A549 (cell line): Measurements from ENCODE around the gene LGR4.
"Not testable (repeated sequence)": the region's sequence is repeated elsewhere in the genome, so short reads cannot be mapped to it uniquely, and the experiment has no call there.

ENCODE experiments used
- CEBPB ChIP-seq, 2 experiments: fragments of >200 bp in 1 of 2; sonication (Bioruptor Twin) in 1 of 2; formaldehyde crosslinking in 1 of 2; IDR thresholded peaks; 2 replicates each; pipeline ENCODE4 v1.6.1; 2012 to 2016
- CHD2 ChIP-seq: fragments of 150-350 bp; IDR thresholded peaks from 2 replicates; pipeline ENCODE4 v1.6.1; 2014; ENCODE audit warnings: low read length; ENCODE audit not compliant: partially characterized antibody
- ESRRA ChIP-seq: fragments of 150-350 bp; IDR thresholded peaks from 2 replicates; pipeline ENCODE4 v1.6.1; 2014; ENCODE audit warnings: mild to moderate bottlenecking, low read length, borderline replicate concordance
- JUN ChIP-seq, 2 experiments: fragments of >200 bp; sonication (Bioruptor Twin); formaldehyde crosslinking; IDR thresholded peaks; 2 replicates in 1 of 2; 3 replicates in 1 of 2; pipeline ENCODE4 v1.6.1; 2016 to 2017
- KDM5A ChIP-seq: fragments of 200-600 bp; sonication (generic); IDR thresholded peaks from 2 replicates; pipeline ENCODE4 v1.6.1; 2016; ENCODE audit warnings: antibody characterized with exemption, mild to moderate bottlenecking
- POLR2A ChIP-seq: IDR thresholded peaks from 2 replicates; pipeline ENCODE4 v1.6.1; 2012; ENCODE audit warnings: mild to moderate bottlenecking, low read length
- RAD21 ChIP-seq, 2 experiments: fragments of >200 bp in 1 of 2; sonication (Bioruptor Twin) in 1 of 2; formaldehyde crosslinking in 1 of 2; IDR thresholded peaks in 1 of 2; conservative IDR thresholded peaks in 1 of 2; 2 replicates in 1 of 2; 3 replicates in 1 of 2; pipeline ENCODE4 v1.6.1; 2012 to 2018; ENCODE audit warnings: inconsistent platforms in 1 of 2
- RFX5 ChIP-seq: fragments of 450-650 bp; IDR thresholded peaks from 2 replicates; pipeline ENCODE4 v1.7.1; 2014; ENCODE audit warnings: antibody characterized with exemption, mild to moderate bottlenecking, moderate library complexity
- SMC3 ChIP-seq: fragments of >200 bp; sonication (Bioruptor Twin); formaldehyde crosslinking; IDR thresholded peaks from 3 replicates; pipeline ENCODE4 v1.6.1; 2018; ENCODE audit warnings: inconsistent platforms
- TP53 ChIP-seq: fragments of 250-450 bp; sonication (Bioruptor Pico); IDR thresholded peaks from 2 replicates; pipeline ENCODE4 v1.5.0; 2021; ENCODE audit warnings: mild to moderate bottlenecking, moderate library complexity
- TF ChIP-seq, protein P1 (sequence below): fragments of >200 bp; sonication (Bioruptor Twin); formaldehyde crosslinking; IDR thresholded peaks from 3 replicates; pipeline ENCODE4 v1.5.1; 2016
- TF ChIP-seq, protein P2 (sequence below): fragments of 450-650 bp; IDR thresholded peaks from 2 replicates; pipeline ENCODE4 v1.6.1; 2014; ENCODE audit warnings: antibody characterized with exemption

GRCh38 chr11:27517490-27517889 lies 44.9 kb upstream of the LGR4 start:
- TF ChIP-seq CHD2; ESRRA; CEBPB (IDR thresholded peaks at IDR 0.05); POLR2A; TP53 (CRISPR knock-in tag); RFX5; SMC3; RAD21 (conservative IDR thresholded peaks at IDR 0.05 in 1 of 2, IDR thresholded peaks at IDR 0.05 in 1 of 2); JUN (IDR thresholded peaks at IDR 0.05); KDM5A: not testable (repeated sequence)
- TF ChIP-seq, protein P1, sequence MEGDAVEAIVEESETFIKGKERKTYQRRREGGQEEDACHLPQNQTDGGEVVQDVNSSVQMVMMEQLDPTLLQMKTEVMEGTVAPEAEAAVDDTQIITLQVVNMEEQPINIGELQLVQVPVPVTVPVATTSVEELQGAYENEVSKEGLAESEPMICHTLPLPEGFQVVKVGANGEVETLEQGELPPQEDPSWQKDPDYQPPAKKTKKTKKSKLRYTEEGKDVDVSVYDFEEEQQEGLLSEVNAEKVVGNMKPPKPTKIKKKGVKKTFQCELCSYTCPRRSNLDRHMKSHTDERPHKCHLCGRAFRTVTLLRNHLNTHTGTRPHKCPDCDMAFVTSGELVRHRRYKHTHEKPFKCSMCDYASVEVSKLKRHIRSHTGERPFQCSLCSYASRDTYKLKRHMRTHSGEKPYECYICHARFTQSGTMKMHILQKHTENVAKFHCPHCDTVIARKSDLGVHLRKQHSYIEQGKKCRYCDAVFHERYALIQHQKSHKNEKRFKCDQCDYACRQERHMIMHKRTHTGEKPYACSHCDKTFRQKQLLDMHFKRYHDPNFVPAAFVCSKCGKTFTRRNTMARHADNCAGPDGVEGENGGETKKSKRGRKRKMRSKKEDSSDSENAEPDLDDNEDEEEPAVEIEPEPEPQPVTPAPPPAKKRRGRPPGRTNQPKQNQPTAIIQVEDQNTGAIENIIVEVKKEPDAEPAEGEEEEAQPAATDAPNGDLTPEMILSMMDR = not testable (repeated sequence)
- TF ChIP-seq, protein P2, sequence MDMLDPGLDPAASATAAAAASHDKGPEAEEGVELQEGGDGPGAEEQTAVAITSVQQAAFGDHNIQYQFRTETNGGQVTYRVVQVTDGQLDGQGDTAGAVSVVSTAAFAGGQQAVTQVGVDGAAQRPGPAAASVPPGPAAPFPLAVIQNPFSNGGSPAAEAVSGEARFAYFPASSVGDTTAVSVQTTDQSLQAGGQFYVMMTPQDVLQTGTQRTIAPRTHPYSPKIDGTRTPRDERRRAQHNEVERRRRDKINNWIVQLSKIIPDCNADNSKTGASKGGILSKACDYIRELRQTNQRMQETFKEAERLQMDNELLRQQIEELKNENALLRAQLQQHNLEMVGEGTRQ = not testable (repeated sequence)
